Kidney (tissue), 14 donors: ENCODE measurements around the gene NRXN3. TPM values are rescaled to one million over a fixed set of nuclear protein-coding genes. Genes with fewer than 3 reads are reported as not detected.
A peak's percentile ranks its signal among the peaks of the same experiment; 100 is the strongest.

Source experiments
- DNase-seq, 5 donors: peaks; one replicate each; pipeline ENCODE4 v3.0.0-alpha.2; 2013 to 2020
- FAIRE-seq: peaks from 2 replicates; lab custom pipeline; 2012; peaks lifted over from hg19 to GRCh38; lab: Jason Lieb, UNC
- H3K27ac ChIP-seq, 2 donors: one replicate each; pipeline ENCODE4 v1.7.0; 2013; ENCODE audit warnings: low read depth in 2 of 2, low read length in 2 of 2, inconsistent platforms in 1 of 2
- H3K27me3 ChIP-seq: one replicate; pipeline ENCODE4 v1.7.1; 2013; ENCODE audit warnings: low read length, inconsistent platforms; ENCODE audit not compliant: control insufficient read depth, insufficient read depth
- H3K36me3 ChIP-seq, 3 donors: one replicate each; pipeline versions ENCODE4 v1.7.0 to v1.7.1; 2013; ENCODE audit warnings: low read length in 3 of 3, control low read depth in 1 of 3, inconsistent platforms in 1 of 3; ENCODE audit not compliant: insufficient read depth in 3 of 3, control insufficient read depth in 2 of 3
- H3K4me1 ChIP-seq, 3 donors: one replicate each; pipeline versions ENCODE4 v1.7.0 to v1.7.1; 2013; ENCODE audit warnings: low read length in 3 of 3, inconsistent platforms in 1 of 3, low read depth in 1 of 3; ENCODE audit not compliant: control insufficient read depth in 2 of 3, insufficient read depth in 2 of 3
- H3K4me3 ChIP-seq, 3 donors: one replicate each; pipeline versions ENCODE4 v1.7.0 to v1.8.1; 2013; ENCODE audit warnings: low read length in 3 of 3, control low read depth in 1 of 3, inconsistent platforms in 1 of 3
- H3K9ac ChIP-seq, 3 donors: one replicate each; pipeline versions ENCODE4 v1.7.0 to v1.7.1; 2013; ENCODE audit warnings: low read length in 3 of 3, control low read depth in 1 of 3, inconsistent platforms in 1 of 3
- H3K9me3 ChIP-seq, 3 donors: one replicate each; pipeline versions ENCODE4 v1.7.0 to v1.7.1; 2013; ENCODE audit warnings: low read length in 3 of 3, control low read depth in 1 of 3, inconsistent platforms in 1 of 3; ENCODE audit not compliant: control insufficient read depth in 2 of 3, insufficient read depth in 1 of 3
- CTCF ChIP-seq: IDR thresholded peaks from 3 replicates; pipeline ENCODE4 v1.5.1; 2012; ENCODE audit warnings: mild to moderate bottlenecking, moderate library complexity, borderline replicate concordance; ENCODE audit not compliant: insufficient read depth; ENCODE audit errors: extremely low read depth
- intact Hi-C: fragments of 100-400 bp; cut with DNase I; formaldehyde crosslinking; loops from one replicate; pipeline ENCODE4 v1.11.1; 2022
- polyA plus RNA-seq: library from polyadenylated mRNA; stranded (reverse); fragments of 350-450 nt; fragmentation: Illumina TruSeq; extraction: RNeasy Lipid Tissue Mini Kit (QIAGEN cat#74804); gene quantifications from one replicate; pipeline ENCODE4 v1.2.3, GENCODE V29; 2014; ENCODE audit warnings: low read depth, low replicate concordance; ENCODE audit not compliant: insufficient read depth
- total RNA-seq: library from RNA; stranded (reverse); fragmentation: NEBNext Ultra II Directional; extraction: Animal tissue kit (Norgen Biotek cat#: 25700); gene quantifications from one replicate; pipeline ENCODE4 v1.2.1, GENCODE V29; 2021
- donor health status: control.
- donor health status: control.
- donor health status: control.
- donor health status: control.
- donor health status: control.
- donor health status: DM: yes; HTN: yes; CAD: no.
- donor health status: Normal renal cell carcinoma (clear cell type).

NRXN3 gene
- total and polyA plus RNA-seq, 2 donors from 2014 or later: 1.5 to 2.4 TPM

GRCh38 chr14:79580414-79580813 lies 1410.2 kb downstream of the NRXN3 start:
- no peak overlapping the region for H3K9ac ChIP-seq
- no peaks in the 10 kb centered on the region for H3K27me3 ChIP-seq
- no peak overlapping the region for H3K4me3 ChIP-seq
- H3K36me3 ChIP-seq: no peaks in the 10 kb centered on the region
- intact Hi-C loops: no loop called here
- H3K27ac ChIP-seq: no peak overlapping the region
- H3K9me3 ChIP-seq: no peaks in the 10 kb centered on the region
- no peaks in the 10 kb centered on the region for H3K4me1 ChIP-seq
- no peak for TF ChIP-seq CTCF
- DNase-seq (peak in 2 of 5 donors; percentile 22 to 49), FAIRE-seq (no peak)

GRCh38 chr14:79580906-79581305 lies 1410.7 kb downstream of the NRXN3 start:
- H3K4me1 ChIP-seq: peaks cover 0 to 3% (median 2%) of the 10 kb centered on the region in 3 donors
- no peak overlapping the region for H3K9ac ChIP-seq
- H3K36me3 ChIP-seq: no peaks in the 10 kb centered on the region
- intact Hi-C loops: no loop called here
- FAIRE-seq: no peak
- no peak for TF ChIP-seq CTCF
- peak in 4 of 5 donors; percentile 21 to 41 (median 36) for DNase-seq
- H3K4me3 ChIP-seq: no peak overlapping the region
- no peaks in the 10 kb centered on the region for H3K27me3 ChIP-seq
- no peaks in the 10 kb centered on the region for H3K9me3 ChIP-seq
- H3K27ac ChIP-seq: no peak overlapping the region

- intact Hi-C loops: no loop called here
- no peak for TF ChIP-seq CTCF
- DNase-seq: no peak
- Histone ChIP-seq H3K9ac (no peak overlapping the region), H3K36me3 (no peaks in the 10 kb centered on the region), H3K9me3 (no peaks in the 10 kb centered on the region), H3K4me3 (no peak overlapping the region), H3K4me1 (peaks cover 0 to 4% (median 2%) of the 10 kb centered on the region in 3 donors), H3K27me3 (no peaks in the 10 kb centered on the region), H3K27ac (no peak overlapping the region)
- no peak for FAIRE-seq
These were observed 1411.9 kb downstream of the NRXN3 start for GRCh38 chr14:79581912-79582576.
